Esophagus muscularis mucosa (tissue), 4 donors: ENCODE measurements around the gene SPTLC3. TPM values are rescaled to one million over a fixed set of nuclear protein-coding genes. Genes with fewer than 3 reads are reported as not detected.

Source experiments
- DNase-seq: peaks from one replicate; pipeline ENCODE4 v3.0.0-alpha.2; 2017; ENCODE audit errors: extremely low spot score
- H3K27ac ChIP-seq, 4 donors: fragments of 200-600 bp; sonication (generic); replicated peaks in 1 of 4; 1 replicate in 3 of 4; 2 replicates in 1 of 4; pipeline ENCODE4 v1.5.1; 2016 to 2019; ENCODE audit warnings: mild to moderate bottlenecking in 1 of 4
- H3K27me3 ChIP-seq, 4 donors: fragments of 200-600 bp; sonication (generic); one replicate each; pipeline versions ENCODE4 v1.5.1 to v1.6.0; 2016 to 2019
- H3K36me3 ChIP-seq, 4 donors: fragments of 200-600 bp; sonication (generic); one replicate each; pipeline ENCODE4 v1.5.1; 2016 to 2019
- H3K4me1 ChIP-seq, 4 donors: fragments of 200-600 bp; sonication (generic); one replicate each; pipeline ENCODE4 v1.5.1; 2016 to 2019
- H3K4me3 ChIP-seq, 4 donors: fragments of 200-600 bp; sonication (generic); 1 replicate in 2 of 4; 2 replicates in 2 of 4; pipeline ENCODE4 v1.5.1; 2016 to 2019; ENCODE audit warnings: mild to moderate bottlenecking in 4 of 4, moderate library complexity in 1 of 4
- H3K9me3 ChIP-seq, 4 donors: fragments of 200-600 bp; sonication (generic); 1 replicate in 3 of 4; 2 replicates in 1 of 4; pipeline ENCODE4 v1.5.1; 2016 to 2019
- CTCF ChIP-seq, 3 experiments: fragments of 200-600 bp in 2 of 3; fragments of 450-650 bp in 1 of 3; sonication (generic) in 2 of 3; IDR thresholded peaks; one replicate each; pipeline ENCODE4 v1.5.1; 2017 to 2019; ENCODE audit warnings: antibody characterized with exemption in 3 of 3, mild to moderate bottlenecking in 2 of 3, moderate library complexity in 1 of 3
- EP300 ChIP-seq: sonication (generic); formaldehyde crosslinking; IDR thresholded peaks from one replicate; pipeline ENCODE4 v1.6.1; 2017; ENCODE audit warnings: antibody characterized with exemption
- POLR2A ChIP-seq: fragments of 450-650 bp; IDR thresholded peaks from one replicate; pipeline ENCODE4 v1.6.1; 2017; ENCODE audit warnings: antibody characterized with exemption, moderate library complexity, mild to moderate bottlenecking, low read depth
- POLR2AphosphoS5 ChIP-seq, 2 donors: sonication (generic); formaldehyde crosslinking; IDR thresholded peaks; one replicate each; pipeline ENCODE4 v1.6.1; 2017; ENCODE audit warnings: antibody characterized with exemption in 2 of 2
- WGBS: methylation state at CpG from one replicate; pipeline ENCODE4 v1.1.5; 2018; 5-methylcytosine and 5-hydroxymethylcytosine counted together
- intact Hi-C: fragments of 100-400 bp; cut with DNase I; formaldehyde crosslinking; loops from one replicate; pipeline ENCODE4 v1.15.1; 2023
- total RNA-seq, 4 donors: library from RNA; depleted of rRNA; stranded (reverse); fragments of >200 nt; gene quantifications; one replicate each; pipeline versions ENCODE4 v1.1.0 to v1.2.1, GENCODE V29; 2016

The SPTLC3 gene
- total RNA-seq, 4 donors from 2014 or later: 2.8 to 12.5 (median 3.9) TPM

DNA sequence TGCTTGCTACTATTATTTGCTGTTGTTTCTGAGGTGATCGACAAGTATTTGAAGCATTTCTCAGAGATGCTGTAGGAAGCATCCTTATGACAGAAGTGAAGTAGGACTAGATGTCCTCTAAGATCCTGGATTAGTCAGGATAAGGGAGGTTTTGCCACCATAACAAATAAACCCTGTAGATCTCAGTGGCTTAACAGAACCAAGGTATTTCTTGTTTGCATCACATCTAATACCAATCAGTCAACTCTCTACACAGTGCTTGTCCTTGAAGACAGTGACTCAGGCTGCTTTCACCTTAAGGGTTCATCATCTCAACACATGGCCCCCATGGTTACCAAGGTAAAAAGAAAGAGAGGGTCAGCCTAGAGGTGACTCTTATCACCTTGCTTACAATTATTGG lies 119.4 kb downstream of the SPTLC3 start:
- H3K4me1 ChIP-seq: no peaks in the 10 kb centered on the region
- H3K4me3 ChIP-seq: no peak overlapping the region
- H3K9me3 ChIP-seq: peaks cover 0 to 8% (median 0%) of the 10 kb centered on the region in 4 donors
- WGBS: 88% methylated on average over 1 of the region's 1 CpG
- H3K36me3 ChIP-seq: peaks cover 0 to 17% (median 3%) of the 10 kb centered on the region in 4 donors
- TF ChIP-seq POLR2A (no peak), EP300 (no peak), CTCF (IDR thresholded peaks at IDR 0.05) (no peak), POLR2AphosphoS5 (IDR thresholded peaks at IDR 0.05) (no peak)
- intact Hi-C loops: no loop called here
- H3K27ac ChIP-seq: no peak overlapping the region
- no peak for DNase-seq
- H3K27me3 ChIP-seq: no peaks in the 10 kb centered on the region

GRCh38 chr20:13130061-13130706 lies 121.4 kb downstream of the SPTLC3 start:
- TF ChIP-seq POLR2AphosphoS5 (IDR thresholded peaks at IDR 0.05) (no peak), POLR2A (no peak), CTCF (IDR thresholded peaks at IDR 0.05) (no peak), EP300 (no peak)
- intact Hi-C loops: no loop called here
- DNase-seq: no peak
- 75% methylated on average over 3 of the region's 3 CpGs for WGBS
- Histone ChIP-seq H3K4me1 (no peaks in the 10 kb centered on the region), H3K4me3 (no peak overlapping the region), H3K36me3 (peaks cover 0 to 29% (median 4%) of the 10 kb centered on the region in 4 donors), H3K27me3 (no peaks in the 10 kb centered on the region), H3K27ac (no peak overlapping the region), H3K9me3 (peaks cover 0 to 8% (median 0%) of the 10 kb centered on the region in 4 donors)

DNA sequence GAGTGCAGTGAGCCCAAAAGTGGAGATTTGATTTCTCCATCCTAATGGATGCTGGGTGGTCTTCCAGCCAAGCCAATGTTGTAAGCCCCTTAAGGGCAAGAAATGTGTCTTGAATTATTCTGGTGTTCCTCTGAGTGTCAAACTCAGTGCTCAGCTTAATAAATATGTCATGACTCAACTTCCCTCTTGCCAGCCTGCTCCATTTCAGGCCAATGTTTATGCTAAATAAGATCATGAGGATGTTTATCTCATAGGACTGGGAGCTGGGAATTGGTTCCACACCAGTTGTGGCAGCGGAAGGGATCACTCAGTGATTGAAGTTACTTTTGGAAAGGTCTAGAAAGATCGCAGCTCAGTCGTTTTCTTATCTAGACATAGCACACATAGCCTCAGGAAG lies 121.9 kb downstream of the SPTLC3 start:
- H3K27ac ChIP-seq: no peak overlapping the region
- intact Hi-C loops: no loop called here
- DNase-seq: no peak
- peaks cover 0 to 29% (median 4%) of the 10 kb centered on the region in 4 donors for H3K36me3 ChIP-seq
- WGBS: 89% methylated on average over 3 of the region's 3 CpGs
- no peak overlapping the region for H3K4me3 ChIP-seq
- no peaks in the 10 kb centered on the region for H3K27me3 ChIP-seq
- H3K9me3 ChIP-seq: peaks cover 0 to 8% (median 0%) of the 10 kb centered on the region in 4 donors
- no peaks in the 10 kb centered on the region for H3K4me1 ChIP-seq
- no peak for TF ChIP-seq POLR2A
- TF ChIP-seq CTCF (IDR thresholded peaks at IDR 0.05): no peak
- no peak for TF ChIP-seq POLR2AphosphoS5 (IDR thresholded peaks at IDR 0.05)
- TF ChIP-seq EP300: no peak

DNA sequence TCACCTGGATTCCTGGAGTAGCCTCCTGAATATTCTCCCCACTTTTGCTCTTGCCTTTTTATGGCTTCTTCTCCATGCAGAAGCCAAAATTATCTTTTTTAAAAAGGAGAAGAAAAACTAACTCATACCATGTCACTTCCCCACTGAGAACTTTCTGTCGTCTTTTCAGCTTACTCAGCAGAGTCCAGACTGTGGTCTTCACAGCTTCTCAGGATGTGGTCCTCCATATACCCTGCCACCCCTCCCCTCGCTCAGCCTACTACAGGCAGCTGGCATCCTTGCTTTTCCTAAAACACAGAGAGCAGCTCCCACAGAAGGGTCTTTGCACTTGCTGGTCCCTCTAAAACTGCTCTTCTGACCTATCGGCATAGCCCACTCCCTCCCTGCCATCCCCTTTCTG lies 122.9 kb downstream of the SPTLC3 start:
- DNase-seq: no peak
- peaks cover 0 to 8% (median 0%) of the 10 kb centered on the region in 4 donors for H3K9me3 ChIP-seq
- no peak overlapping the region for H3K27ac ChIP-seq
- 60% methylated on average over 3 of the region's 3 CpGs for WGBS
- H3K27me3 ChIP-seq: no peaks in the 10 kb centered on the region
- H3K4me3 ChIP-seq: no peak overlapping the region
- no peaks in the 10 kb centered on the region for H3K4me1 ChIP-seq
- intact Hi-C loops: no loop called here
- TF ChIP-seq POLR2AphosphoS5 (IDR thresholded peaks at IDR 0.05) (no peak), POLR2A (no peak), EP300 (no peak)
- peaks cover 0 to 28% (median 4%) of the 10 kb centered on the region in 4 donors for H3K36me3 ChIP-seq

DNA sequence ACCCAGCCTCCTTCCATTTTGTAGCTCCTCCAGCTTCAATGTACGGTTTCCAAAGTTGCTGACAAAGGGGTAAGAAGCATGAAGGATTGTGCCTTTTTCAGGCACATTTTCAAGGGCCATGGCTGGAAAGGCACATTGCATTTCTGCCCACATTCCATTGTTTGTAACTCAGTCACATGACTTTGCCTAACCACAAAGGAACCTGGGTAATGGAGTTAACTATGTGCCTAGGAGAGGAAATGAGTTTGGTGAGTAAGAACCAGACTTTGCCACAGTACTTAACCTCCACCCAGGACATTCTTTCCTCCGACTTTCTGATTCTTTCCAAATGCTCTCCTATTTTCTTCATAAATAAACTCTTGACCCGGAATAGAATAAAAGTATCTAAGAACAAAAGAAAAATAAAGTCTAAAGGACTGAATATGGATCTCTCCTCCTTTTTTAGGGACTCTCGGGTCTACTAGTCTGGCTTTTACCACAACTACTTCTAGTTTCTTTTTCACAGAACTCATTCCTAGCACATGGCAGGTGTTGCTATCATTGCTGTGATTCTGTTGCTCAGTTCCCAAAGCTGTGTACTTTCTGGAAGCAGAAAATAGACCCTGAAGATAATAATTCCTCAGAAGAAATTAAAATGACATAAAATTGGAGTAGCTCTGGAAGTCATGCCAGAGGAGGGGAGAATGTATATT lies 130.8 kb downstream of the SPTLC3 start:
- H3K4me3 ChIP-seq: no peak overlapping the region
- no peaks in the 10 kb centered on the region for H3K27me3 ChIP-seq
- H3K9me3 ChIP-seq: no peaks in the 10 kb centered on the region
- DNase-seq: no peak
- no peak for TF ChIP-seq CTCF (IDR thresholded peaks at IDR 0.05)
- no peak for TF ChIP-seq POLR2AphosphoS5 (IDR thresholded peaks at IDR 0.05)
- TF ChIP-seq EP300: no peak
- no peak for TF ChIP-seq POLR2A
- no peak overlapping the region for H3K27ac ChIP-seq
- 89% methylated on average over 4 of the region's 4 CpGs for WGBS
- H3K4me1 ChIP-seq: no peaks in the 10 kb centered on the region
- peaks cover 0 to under 1% (median 0%) of the 10 kb centered on the region in 4 donors for H3K36me3 ChIP-seq
- intact Hi-C loops: no loop called here
